Upper lobe of left lung (tissue), 6 donors: ENCODE data around the gene LZTS2. TPM values are rescaled to one million over a fixed set of nuclear protein-coding genes. Genes with fewer than 3 reads are reported as not detected.
"Not testable (repeated sequence)": the region's sequence is repeated elsewhere in the genome, so short reads cannot be mapped to it uniquely, and the experiment has no call there.

Source experiments
- ATAC-seq, 2 donors: fragments of 200-7000 bp; cut with Tn5 transposase; one replicate each; pipeline ENCODE4 v1.9.1; 2022; ENCODE audit warnings: mild to moderate bottlenecking in 2 of 2, moderate library complexity in 2 of 2; ENCODE audit not compliant: low FRiP score in 2 of 2
- DNase-seq, 2 donors: peaks; one replicate each; pipeline ENCODE4 v3.0.0-alpha.2; 2019 to 2020
- H3K27ac ChIP-seq, 4 donors: fragments of 200-600 bp; sonication (generic); one replicate each; pipeline ENCODE4 v1.5.1; 2016 to 2019
- H3K27me3 ChIP-seq, 4 donors: fragments of 200-600 bp; sonication (generic); one replicate each; pipeline ENCODE4 v1.5.1; 2017 to 2019
- H3K36me3 ChIP-seq, 4 donors: fragments of 200-600 bp; sonication (generic); one replicate each; pipeline ENCODE4 v1.5.1; 2016 to 2019
- H3K4me1 ChIP-seq, 4 donors: fragments of 200-600 bp; sonication (generic); one replicate each; pipeline ENCODE4 v1.5.1; 2018 to 2019
- H3K4me3 ChIP-seq, 4 donors: fragments of 200-600 bp; sonication (generic); one replicate each; pipeline ENCODE4 v1.5.1; 2017 to 2019; ENCODE audit warnings: mild to moderate bottlenecking in 2 of 4, moderate library complexity in 1 of 4
- H3K9me3 ChIP-seq, 4 donors: fragments of 200-600 bp; sonication (generic); one replicate each; pipeline ENCODE4 v1.5.1; 2018 to 2019
- EP300 ChIP-seq, 4 donors: sonication (generic); formaldehyde crosslinking; IDR thresholded peaks; one replicate each; pipeline ENCODE4 v1.5.1; 2017; ENCODE audit warnings: antibody characterized with exemption in 4 of 4, control low read depth in 2 of 4
- POLR2A ChIP-seq, 4 donors: fragments of 450-650 bp; IDR thresholded peaks; one replicate each; pipeline ENCODE4 v1.5.1; 2016 to 2017; ENCODE audit warnings: antibody characterized with exemption in 4 of 4, mild to moderate bottlenecking in 2 of 4
- POLR2AphosphoS5 ChIP-seq, 2 donors: sonication (generic); formaldehyde crosslinking; IDR thresholded peaks; one replicate each; pipeline ENCODE4 v1.5.1; 2017; ENCODE audit warnings: antibody characterized with exemption in 2 of 2
- WGBS, 2 donors: methylation state at CpG; one replicate each; pipeline ENCODE4 v1.1.5; 2017 to 2018; 5-methylcytosine and 5-hydroxymethylcytosine counted together
- total RNA-seq, 6 donors: library from RNA; depleted of rRNA in 4 of 6; stranded (reverse); fragments of >200 nt in 4 of 6; gene quantifications; one replicate each; pipeline versions ENCODE4 v1.1.0 to v1.2.1, GENCODE V29; 2016 to 2021
- TF ChIP-seq, protein P1 (sequence below), 6 experiments: fragments of 450-650 bp in 4 of 6; fragments of 200-600 bp in 2 of 6; sonication (generic) in 2 of 6; IDR thresholded peaks; one replicate each; pipeline ENCODE4 v1.5.1; 2016 to 2019; ENCODE audit warnings: antibody characterized with exemption in 6 of 6
- donor health status: DM: no; HTN: no; CAD: no; lungs with moderate emphysema.
- donor health status: DM: no; HTN: yes; CAD: no; lungs with severe emphysema.

The LZTS2 gene
- total RNA-seq, 6 donors from 2014 or later, result 42.5 to 105 (median 60.1) TPM

DNA sequence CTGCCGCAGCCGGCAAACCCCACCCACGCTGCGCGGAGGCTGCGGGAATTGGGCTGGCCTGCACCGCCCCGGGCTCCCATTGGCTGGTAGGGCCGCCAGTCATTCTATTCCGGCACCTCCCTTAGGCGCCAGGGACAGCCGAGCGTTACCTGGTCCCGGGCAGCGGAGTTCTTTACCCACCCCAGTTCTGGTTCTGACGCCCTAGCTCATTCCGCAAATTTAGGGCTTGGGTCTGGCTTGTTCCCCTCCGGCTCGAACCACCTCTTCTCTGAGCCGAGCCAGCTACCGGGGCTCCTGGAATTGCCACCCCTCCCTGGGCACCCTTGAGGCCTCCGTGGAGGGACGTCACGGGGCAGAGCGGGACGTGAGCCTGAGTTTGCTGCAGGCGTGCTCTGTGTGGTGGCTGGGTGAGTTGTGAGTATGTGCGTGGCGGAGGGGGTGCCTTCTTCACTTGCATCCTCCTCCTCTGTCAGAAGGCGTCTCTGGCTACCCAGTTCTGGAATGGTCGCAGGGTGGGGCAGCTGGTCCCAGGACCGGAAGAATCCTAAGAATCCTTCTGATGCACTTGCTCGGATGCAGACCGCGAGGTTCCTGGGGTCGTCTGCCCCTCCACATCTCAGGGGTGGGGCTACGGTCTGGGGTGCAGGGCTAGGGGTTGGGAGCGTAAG is 31.7 kb downstream of the LZTS2 start, which contains the start of the genes PDZD7 and SFXN3:
Gene PDZD7, minus strand, starts transcription at position 2 of the 668 bp plus-strand sequence. CDS start 910 bp downstream, outside the sequence.
Gene SFXN3, plus strand, starts transcription at position 107 of the 668 bp plus-strand sequence. CDS start 3,461 bp downstream, outside the sequence.
- H3K36me3 ChIP-seq, result peaks cover 0 to 19% (median 16%) of the 10 kb centered on the region in 4 donors
- peak; percentile 54 to 71 for TF ChIP-seq POLR2AphosphoS5 (IDR thresholded peaks at IDR 0.05)
- TF ChIP-seq, protein P1, sequence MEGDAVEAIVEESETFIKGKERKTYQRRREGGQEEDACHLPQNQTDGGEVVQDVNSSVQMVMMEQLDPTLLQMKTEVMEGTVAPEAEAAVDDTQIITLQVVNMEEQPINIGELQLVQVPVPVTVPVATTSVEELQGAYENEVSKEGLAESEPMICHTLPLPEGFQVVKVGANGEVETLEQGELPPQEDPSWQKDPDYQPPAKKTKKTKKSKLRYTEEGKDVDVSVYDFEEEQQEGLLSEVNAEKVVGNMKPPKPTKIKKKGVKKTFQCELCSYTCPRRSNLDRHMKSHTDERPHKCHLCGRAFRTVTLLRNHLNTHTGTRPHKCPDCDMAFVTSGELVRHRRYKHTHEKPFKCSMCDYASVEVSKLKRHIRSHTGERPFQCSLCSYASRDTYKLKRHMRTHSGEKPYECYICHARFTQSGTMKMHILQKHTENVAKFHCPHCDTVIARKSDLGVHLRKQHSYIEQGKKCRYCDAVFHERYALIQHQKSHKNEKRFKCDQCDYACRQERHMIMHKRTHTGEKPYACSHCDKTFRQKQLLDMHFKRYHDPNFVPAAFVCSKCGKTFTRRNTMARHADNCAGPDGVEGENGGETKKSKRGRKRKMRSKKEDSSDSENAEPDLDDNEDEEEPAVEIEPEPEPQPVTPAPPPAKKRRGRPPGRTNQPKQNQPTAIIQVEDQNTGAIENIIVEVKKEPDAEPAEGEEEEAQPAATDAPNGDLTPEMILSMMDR (IDR thresholded peaks at IDR 0.05), result no peak
- peak in 2 of 4 donors; percentile 58 to 79 for TF ChIP-seq POLR2A (IDR thresholded peaks at IDR 0.05)
- no peaks in the 10 kb centered on the region for H3K27me3 ChIP-seq
- peak within 1 kb of the TSS; percentile 56 to 87 (median 80) for H3K4me3 ChIP-seq
- H3K27ac ChIP-seq, result peak within 1 kb of the TSS; percentile 93 to 99 (median 96)
- 0% methylated on average over 7 to 26 of the region's 38 CpGs for WGBS, 2 donors
- ATAC-seq (peak; percentile 93 to 94), DNase-seq (peak; percentile 97 to 98)
- H3K9me3 ChIP-seq, result no peaks in the 10 kb centered on the region
- H3K4me1 ChIP-seq, result peaks cover 14 to 24% (median 21%) of the 10 kb centered on the region in 4 donors

DNA sequence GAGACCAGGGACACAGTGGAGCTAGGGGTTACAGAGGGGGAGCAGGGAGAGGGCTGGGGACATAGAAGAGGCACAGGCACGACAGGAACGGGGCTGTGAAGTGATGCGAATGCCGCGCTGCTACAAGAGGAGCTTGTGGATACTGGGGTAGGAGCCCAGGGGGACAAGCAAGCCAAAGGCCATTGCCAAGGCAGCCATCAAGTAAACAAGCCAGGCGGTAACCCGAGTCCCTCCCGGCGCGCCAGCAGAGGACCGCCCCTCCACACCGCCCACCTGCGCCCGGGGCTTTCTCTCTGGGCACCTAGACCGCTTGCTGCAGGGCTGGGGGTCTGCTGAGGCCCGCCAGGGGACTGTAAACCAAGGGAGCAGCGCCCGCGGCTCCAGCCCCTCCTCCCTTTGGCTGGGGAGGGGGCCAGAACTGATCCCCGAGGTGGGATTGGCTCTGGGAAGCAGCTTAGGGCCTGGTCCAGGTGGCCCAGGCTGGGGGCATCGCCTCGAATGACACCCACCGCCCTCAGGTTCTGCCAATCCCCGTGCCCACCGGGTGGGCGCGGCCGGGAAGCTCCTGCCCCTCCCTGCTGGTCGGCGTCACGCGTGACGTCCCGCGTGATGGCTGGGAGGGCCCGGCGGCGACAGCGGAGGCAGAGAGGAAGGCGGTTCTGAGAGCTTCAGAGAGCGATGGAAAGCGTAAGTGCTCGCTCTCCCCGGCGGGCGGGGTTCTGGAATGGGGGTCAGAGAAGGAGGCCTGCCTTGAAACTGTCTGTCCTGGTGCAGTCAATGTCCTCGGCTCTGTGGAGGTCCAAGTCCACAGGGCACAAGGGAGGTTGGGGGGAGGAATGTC is 32.4 kb downstream of the LZTS2 start:
- WGBS, 2 donors, result 0 to 2% methylated on average over 9 to 27 of the region's 47 CpGs
- peak overlapping the region; percentile 93 to 99 (median 96) for H3K27ac ChIP-seq
- peak; percentile 83 to 97 for DNase-seq
- peak; percentile 79 to 87 for ATAC-seq
- H3K9me3 ChIP-seq, result no peaks in the 10 kb centered on the region
- peaks cover 6 to 26% (median 24%) of the 10 kb centered on the region in 4 donors for H3K36me3 ChIP-seq
- H3K4me1 ChIP-seq, result peaks cover 14 to 24% (median 21%) of the 10 kb centered on the region in 4 donors
- H3K27me3 ChIP-seq, result no peaks in the 10 kb centered on the region
- peak in 2 of 4 donors; percentile 54 to 79 for TF ChIP-seq POLR2A (IDR thresholded peaks at IDR 0.05)
- TF ChIP-seq EP300 (IDR thresholded peaks at IDR 0.05), result no peak
- TF ChIP-seq, protein P1 (IDR thresholded peaks at IDR 0.05), result no peak
- peak; percentile 73 to 78 for TF ChIP-seq POLR2AphosphoS5 (IDR thresholded peaks at IDR 0.05)
- peak overlapping the region; percentile 56 to 87 (median 80) for H3K4me3 ChIP-seq

DNA sequence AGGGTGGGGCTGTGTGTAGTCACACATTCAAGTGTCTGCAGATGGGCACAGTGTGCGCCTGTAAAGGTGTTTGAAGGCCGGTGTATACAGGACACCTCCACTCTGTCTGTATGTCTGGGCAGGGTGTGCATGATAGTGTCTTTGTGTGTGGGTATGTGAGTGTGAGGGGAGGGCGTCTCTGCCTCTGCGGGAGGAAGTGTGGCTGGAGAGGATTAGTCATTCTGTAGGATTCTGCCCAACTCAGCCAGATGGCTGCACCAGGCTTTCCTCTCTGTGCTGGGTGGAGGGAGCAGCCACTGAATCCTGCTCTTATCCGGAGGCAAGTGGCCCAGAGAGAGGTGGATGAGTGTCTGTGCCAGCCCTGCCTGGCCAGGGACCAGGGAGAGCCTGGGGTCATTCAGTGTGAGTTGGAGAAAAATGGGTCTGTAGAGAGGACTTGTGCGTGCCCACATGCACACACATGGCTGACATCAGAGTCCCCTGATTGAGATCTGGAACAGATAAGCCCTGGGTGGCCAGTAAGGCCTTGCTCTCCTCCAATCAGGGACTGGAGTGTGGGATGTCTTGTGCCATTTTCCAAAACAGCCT is 33.1 kb downstream of the LZTS2 start:
- DNase-seq, result peak in 1 of 2 donors; percentile 73
- H3K27ac ChIP-seq, result peak overlapping the region; percentile 93 to 99 (median 96)
- H3K4me3 ChIP-seq, result peak overlapping the region; percentile 56 to 87 (median 80)
- TF ChIP-seq EP300 (IDR thresholded peaks at IDR 0.05) (no peak), POLR2A (IDR thresholded peaks at IDR 0.05) (no peak), POLR2AphosphoS5 (IDR thresholded peaks at IDR 0.05) (no peak)
- TF ChIP-seq, protein P1 (IDR thresholded peaks at IDR 0.05), result no peak
- H3K4me1 ChIP-seq, result peaks cover 14 to 24% (median 21%) of the 10 kb centered on the region in 4 donors
- WGBS, 2 donors, result 0 to 8% methylated on average over 5 to 6 of the region's 6 CpGs
- peak; percentile 67 to 81 for ATAC-seq
- no peaks in the 10 kb centered on the region for H3K27me3 ChIP-seq
- no peaks in the 10 kb centered on the region for H3K9me3 ChIP-seq
- H3K36me3 ChIP-seq, result peaks cover 13 to 33% (median 31%) of the 10 kb centered on the region in 4 donors

DNA sequence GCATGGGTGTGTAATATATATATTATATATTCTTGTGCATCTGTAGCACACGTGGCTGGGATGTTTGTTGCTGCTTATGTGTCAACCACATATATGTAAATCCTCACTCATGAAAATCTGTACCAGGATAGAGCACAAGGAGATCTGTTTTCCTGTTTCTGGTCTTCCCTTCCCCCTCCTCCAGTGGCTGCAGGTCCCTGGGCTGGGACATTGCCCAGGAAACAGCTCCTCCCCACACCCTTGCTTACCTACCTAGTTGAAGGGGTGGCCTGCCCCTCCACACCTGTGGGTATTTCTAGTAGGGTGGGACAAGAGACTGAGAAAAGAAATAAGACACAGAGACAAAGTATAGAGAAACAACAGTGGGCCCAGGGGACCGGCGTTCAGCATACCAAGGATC is 33.7 kb downstream of the LZTS2 start:
- Histone ChIP-seq H3K27me3 (no peaks in the 10 kb centered on the region), H3K4me1 (peaks cover 14 to 24% (median 21%) of the 10 kb centered on the region in 4 donors), H3K36me3 (peaks cover 18 to 39% (median 36%) of the 10 kb centered on the region in 4 donors), H3K27ac (peak overlapping the region; percentile 93 to 99 (median 96)), H3K4me3 (peak overlapping the region in 3 of 4 donors; percentile 56 to 87 (median 85)), H3K9me3 (no peaks in the 10 kb centered on the region)
- ATAC-seq, result no peak
- DNase-seq, result no peak
- TF ChIP-seq EP300 (IDR thresholded peaks at IDR 0.05) (no peak), POLR2A (IDR thresholded peaks at IDR 0.05) (no peak), POLR2AphosphoS5 (IDR thresholded peaks at IDR 0.05) (no peak)
- TF ChIP-seq, protein P1 (IDR thresholded peaks at IDR 0.05), result no peak
- 71 to 85% methylated on average over 3 of the region's 3 CpGs for WGBS, 2 donors

DNA sequence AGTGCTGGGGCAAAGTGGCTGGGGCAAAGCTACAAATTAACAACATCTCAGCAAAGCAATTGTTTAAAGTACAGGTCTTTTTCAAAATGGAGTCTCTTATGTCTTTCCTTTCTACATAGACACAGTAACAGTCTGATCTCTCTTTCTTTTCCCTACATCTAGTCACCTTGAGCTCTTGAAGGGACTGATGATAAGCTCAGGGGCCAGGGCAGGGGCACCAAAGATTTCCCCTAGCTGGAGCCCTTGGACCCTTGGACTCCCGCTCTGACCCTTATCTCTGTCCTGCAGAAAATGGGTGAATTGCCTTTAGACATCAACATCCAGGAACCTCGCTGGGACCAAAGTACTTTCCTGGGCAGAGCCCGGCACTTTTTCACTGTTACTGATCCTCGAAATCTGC is 34.8 kb downstream of the LZTS2 start:
- not testable (repeated sequence) for H3K27me3 ChIP-seq, H3K4me3 ChIP-seq, H3K27ac ChIP-seq, H3K9me3 ChIP-seq, DNase-seq, ATAC-seq
- Histone ChIP-seq H3K4me1 (peaks cover 14 to 24% (median 21%) of the 10 kb centered on the region in 4 donors), H3K36me3 (peaks cover 22 to 50% (median 43%) of the 10 kb centered on the region in 4 donors)
- WGBS, 2 donors, result 96 to 97% methylated on average over 4 of the region's 4 CpGs
